Breast epithelium (tissue), 4 donors: ENCODE results near the gene RGS14. TPM values are rescaled to one million over a fixed set of nuclear protein-coding genes. Genes with fewer than 3 reads are reported as not detected.

Source experiments
- DNase-seq, 2 donors: peaks; one replicate each; pipeline ENCODE4 v3.0.0-alpha.2; 2019; ENCODE audit warnings: low spot score in 2 of 2
- H3K27ac ChIP-seq, 2 donors: fragments of 200-600 bp; sonication (generic) in 1 of 2; one replicate each; pipeline ENCODE4 v1.5.1; 2016 to 2019; ENCODE audit warnings: mild to moderate bottlenecking in 1 of 2
- H3K27me3 ChIP-seq, 2 donors: fragments of 200-600 bp; sonication (generic) in 1 of 2; one replicate each; pipeline versions ENCODE4 v1.5.1 to v1.6.0; 2017 to 2019; ENCODE audit warnings: control low read depth in 1 of 2, mild to moderate bottlenecking in 1 of 2
- H3K36me3 ChIP-seq: fragments of 200-600 bp; one replicate; pipeline ENCODE4 v1.5.1; 2019
- H3K4me1 ChIP-seq, 2 donors: fragments of 200-600 bp; sonication (generic); one replicate each; pipeline ENCODE4 v1.5.1; 2016 to 2019; ENCODE audit warnings: control low read depth in 1 of 2
- H3K4me3 ChIP-seq, 3 donors: fragments of 200-600 bp; sonication (generic); 1 replicate in 2 of 3; 2 replicates in 1 of 3; pipeline ENCODE4 v1.5.1; 2016 to 2019; ENCODE audit warnings: mild to moderate bottlenecking in 3 of 3, moderate library complexity in 2 of 3
- H3K9me3 ChIP-seq, 2 donors: fragments of 200-600 bp; sonication (generic) in 1 of 2; one replicate each; pipeline ENCODE4 v1.5.1; 2016 to 2019; ENCODE audit warnings: control low read depth in 1 of 2
- CTCF ChIP-seq, 3 donors: fragments of 450-650 bp; IDR thresholded peaks; one replicate each; pipeline ENCODE4 v1.5.1; 2016 to 2017; ENCODE audit warnings: antibody characterized with exemption in 3 of 3, mild to moderate bottlenecking in 3 of 3, moderate library complexity in 3 of 3
- POLR2A ChIP-seq: fragments of 450-650 bp; IDR thresholded peaks from one replicate; pipeline ENCODE4 v1.6.1; 2016; ENCODE audit warnings: antibody characterized with exemption, mild to moderate bottlenecking, moderate library complexity
- POLR2AphosphoS5 ChIP-seq, 3 donors: sonication (generic); formaldehyde crosslinking; IDR thresholded peaks; one replicate each; pipeline ENCODE4 v1.6.1; 2017; ENCODE audit warnings: antibody characterized with exemption in 3 of 3
- intact Hi-C: fragments of 100-400 bp; cut with DNase I; formaldehyde crosslinking; loops from one replicate; pipeline ENCODE4 v1.15.1; 2023; ENCODE audit warnings: low total_unique reads
- total RNA-seq, 3 donors: library from RNA; depleted of rRNA; stranded (reverse); fragments of >200 nt; gene quantifications; one replicate each; pipeline ENCODE4 v1.1.0, GENCODE V29; 2016

RGS14 gene
- 10 to 100 TPM in 2 of 3 donors, 1 to 10 TPM in 1; 9.0 to 16.4 (median 11.3) TPM for total RNA-seq

DNA sequence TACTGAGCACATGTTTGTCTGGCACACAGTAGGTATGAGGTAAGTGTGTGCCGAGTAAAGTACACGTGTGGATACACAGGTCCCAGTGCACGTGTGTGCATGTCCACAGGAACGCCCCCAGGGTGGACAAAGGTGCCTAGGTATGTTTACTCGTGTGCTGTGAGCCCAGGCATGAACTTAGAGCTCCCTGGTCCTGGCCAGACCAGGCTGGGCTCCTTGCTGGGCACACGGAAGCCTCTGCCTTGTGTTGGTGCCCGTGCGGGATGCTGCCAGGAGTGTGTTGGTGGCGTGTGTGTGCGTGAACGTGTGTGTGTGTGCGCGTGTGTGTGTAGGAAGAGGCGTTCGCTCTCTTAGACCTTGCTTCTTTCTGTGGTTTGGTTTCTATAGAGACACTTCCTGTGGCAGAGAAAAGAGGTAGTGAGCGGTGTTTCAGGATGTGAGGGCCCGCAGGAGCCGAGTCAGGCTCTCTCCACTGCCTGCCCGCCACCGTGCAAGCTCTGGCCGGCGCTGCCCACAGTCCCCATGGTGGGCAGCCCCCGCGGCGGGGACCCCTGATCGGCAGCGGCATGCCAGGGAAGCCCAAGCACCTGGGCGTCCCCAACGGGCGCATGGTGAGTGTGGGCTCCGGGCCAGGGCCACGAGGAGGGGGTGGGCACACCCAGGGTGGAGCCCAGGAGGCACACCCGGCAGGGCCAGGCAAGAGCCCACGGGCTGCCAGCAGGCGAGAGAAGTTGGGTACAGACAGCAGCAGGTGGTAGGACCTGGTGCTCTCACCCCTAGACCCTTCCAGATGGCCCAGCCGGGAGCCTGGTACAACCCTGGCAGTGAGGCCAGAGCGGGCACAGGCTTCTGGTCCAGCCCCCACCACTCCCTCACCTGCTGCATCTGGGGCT, at the start of gene RGS14:
TSS of gene RGS14 (plus strand) at position 466 of the 893 bp plus-strand sequence. CDS start at position 567, 101 bp downstream.
- TF ChIP-seq POLR2A (no peak), CTCF (IDR thresholded peaks at IDR 0.05) (no peak), POLR2AphosphoS5 (IDR thresholded peaks at IDR 0.05) (no peak)
- Histone ChIP-seq H3K27me3 (no peaks in the 10 kb centered on the region), H3K4me3 (peak within 1 kb of the TSS; percentile 35 to 71 (median 48)), H3K4me1 (peaks cover 10 to 13% of the 10 kb centered on the region in 2 donors), H3K27ac (peak within 1 kb of the TSS; percentile 13 to 77), H3K9me3 (no peaks in the 10 kb centered on the region), H3K36me3 (no peaks in the 10 kb centered on the region)
- intact Hi-C loops, result no loop called here
- no peak for DNase-seq

GRCh38 chr5:177308740-177309139, 49.0 kb upstream of the RGS14 start:
- intact Hi-C loops, result no loop called here
- H3K36me3 ChIP-seq, result no peaks in the 10 kb centered on the region
- TF ChIP-seq POLR2AphosphoS5 (IDR thresholded peaks at IDR 0.05), result no peak
- no peak for TF ChIP-seq CTCF (IDR thresholded peaks at IDR 0.05)
- no peak for TF ChIP-seq POLR2A
- H3K9me3 ChIP-seq, result no peaks in the 10 kb centered on the region
- no peak overlapping the region for H3K4me3 ChIP-seq
- DNase-seq, result no peak
- H3K4me1 ChIP-seq, result peaks cover 10 to 24% of the 10 kb centered on the region in 2 donors
- H3K27ac ChIP-seq, result no peak overlapping the region
- H3K27me3 ChIP-seq, result no peaks in the 10 kb centered on the region

- no peaks in the 10 kb centered on the region for H3K9me3 ChIP-seq
- H3K4me3 ChIP-seq, result no peak overlapping the region
- H3K27ac ChIP-seq, result no peak overlapping the region
- TF ChIP-seq POLR2A, result no peak
- TF ChIP-seq CTCF (IDR thresholded peaks at IDR 0.05), result peak; percentile 47 to 66 (median 50)
- no peak for TF ChIP-seq POLR2AphosphoS5 (IDR thresholded peaks at IDR 0.05)
- no peaks in the 10 kb centered on the region for H3K36me3 ChIP-seq
- H3K4me1 ChIP-seq, result peaks cover 10 to 21% of the 10 kb centered on the region in 2 donors
- no peaks in the 10 kb centered on the region for H3K27me3 ChIP-seq
- intact Hi-C loops, result loop anchor here (10.0 kb wide), 1 partner anchor 55 kb away; no protein-coding TSS in a partner anchor
- DNase-seq, result peak in 1 of 2 donors; percentile 63
Observed at GRCh38 chr5:177309351-177310191, 48.2 kb upstream of the RGS14 start.

DNA sequence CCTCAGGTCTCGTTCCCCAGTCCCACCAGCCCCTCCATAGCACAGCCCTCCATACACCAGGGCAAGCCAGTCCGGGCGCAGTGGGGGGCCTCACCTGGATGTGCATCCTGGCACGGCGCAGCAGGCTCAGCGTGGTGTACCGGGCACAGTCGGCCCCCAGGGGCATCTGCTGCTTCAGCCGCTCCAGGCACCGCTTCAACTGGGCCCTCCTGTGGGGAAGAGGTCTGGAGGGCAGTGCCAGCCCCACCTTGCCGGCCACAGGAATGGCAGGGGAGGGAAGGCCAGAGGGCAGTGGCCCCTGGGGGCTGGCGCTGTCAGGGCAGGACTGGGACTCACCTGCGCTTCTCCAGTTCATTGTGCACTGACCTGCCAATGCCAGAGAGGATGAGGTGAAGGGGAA, 47.4 kb upstream of the RGS14 start:
- H3K9me3 ChIP-seq, result no peaks in the 10 kb centered on the region
- DNase-seq, result peak in 1 of 2 donors; percentile 48
- H3K4me3 ChIP-seq, result no peak overlapping the region
- no peaks in the 10 kb centered on the region for H3K27me3 ChIP-seq
- H3K27ac ChIP-seq, result no peak overlapping the region
- intact Hi-C loops, result loop anchor here (10.0 kb wide), 1 partner anchor 54 kb away; no protein-coding TSS in a partner anchor
- TF ChIP-seq CTCF (IDR thresholded peaks at IDR 0.05) (no peak), POLR2AphosphoS5 (IDR thresholded peaks at IDR 0.05) (no peak), POLR2A (no peak)
- H3K4me1 ChIP-seq, result peaks cover 10 to 13% of the 10 kb centered on the region in 2 donors
- H3K36me3 ChIP-seq, result no peaks in the 10 kb centered on the region
